Natural killer cell treated with Interleukin-12 subunit alpha and Interleukin-12 subunit beta and Interleukin-15 and Interleukin-18, amount 100 ng/mL, for 72 hours (primary cell): ENCODE measurements around the gene VIM. TPM values are rescaled to one million over a fixed set of nuclear protein-coding genes. Genes with fewer than 3 reads are reported as not detected.
A peak's percentile ranks its signal among the peaks of the same experiment; 100 is the strongest.

Source experiments
- ATAC-seq, 2 donors: fragments of 150-1000 bp; cut with Tn5 transposase in 1 of 2; sonication (Bioruptor Pico), chemical (Tn5 transposase) in 1 of 2; 2 replicates each; pipeline ENCODE4 v1.10.0; 2021
- DNase-seq: peaks from one replicate; pipeline ENCODE4 v3.0.0; 2022; ENCODE audit warnings: low spot score
- H3K27ac Mint-ChIP-seq, 2 donors: 1 replicate in 1 of 2; 2 replicates in 1 of 2; pipeline ENCODE4 v1.8.0; 2022; ENCODE audit warnings: mixed read lengths in 2 of 2, mild to moderate bottlenecking in 1 of 2, moderate library complexity in 1 of 2
- H3K27me3 Mint-ChIP-seq, 2 donors: 1 replicate in 1 of 2; 2 replicates in 1 of 2; pipeline ENCODE4 v1.8.0; 2022; ENCODE audit warnings: mixed read lengths in 2 of 2
- H3K36me3 Mint-ChIP-seq: one replicate; pipeline ENCODE4 v1.8.0; 2022; ENCODE audit warnings: mixed read lengths
- H3K4me1 Mint-ChIP-seq, 2 donors: 1 replicate in 1 of 2; 2 replicates in 1 of 2; pipeline ENCODE4 v1.8.0; 2022; ENCODE audit warnings: low read depth in 2 of 2, mixed read lengths in 2 of 2, mild to moderate bottlenecking in 1 of 2
- H3K4me3 Mint-ChIP-seq: one replicate; pipeline ENCODE4 v1.8.0; 2022; ENCODE audit warnings: mixed read lengths
- H3K9me3 Mint-ChIP-seq: 2 replicates; pipeline ENCODE4 v1.8.0; 2022; ENCODE audit warnings: mixed read lengths
- total RNA-seq, 2 donors: library from RNA; stranded (reverse); gene quantifications; one replicate each; pipeline ENCODE4 v1.2.3, GENCODE V29; 2022

VIM gene
- total RNA-seq, 2 donors from 2014 or later = 587 to 647 TPM

- ATAC-seq = no peak
- Mint-ChIP-seq H3K4me3 (peak overlapping the region; percentile 52), H3K27ac (peak overlapping the region; percentile 98 to 100), H3K27me3 (no peaks in the 10 kb centered on the region), H3K4me1 (peaks cover 35 to 44% of the 10 kb centered on the region in 2 donors), H3K9me3 (no peaks in the 10 kb centered on the region), H3K36me3 (no peaks in the 10 kb centered on the region)
- no peak for DNase-seq
Measured at GRCh38 chr10:17214971-17215781, 12.9 kb upstream of the VIM start.

- Mint-ChIP-seq H3K4me3 (peak overlapping the region; percentile 83), H3K9me3 (no peaks in the 10 kb centered on the region), H3K27ac (peak overlapping the region; percentile 98 to 100), H3K36me3 (no peaks in the 10 kb centered on the region), H3K4me1 (peaks cover 35 to 44% of the 10 kb centered on the region in 2 donors), H3K27me3 (no peaks in the 10 kb centered on the region)
- DNase-seq (no peak), ATAC-seq (no peak)
Measured at GRCh38 chr10:17215782-17216122, 12.3 kb upstream of the VIM start.

- DNase-seq (no peak), ATAC-seq (peak; percentile 98 to 99)
- H3K27me3 Mint-ChIP-seq = no peaks in the 10 kb centered on the region
- H3K36me3 Mint-ChIP-seq = no peaks in the 10 kb centered on the region
- H3K4me1 Mint-ChIP-seq = peaks cover 38 to 44% of the 10 kb centered on the region in 2 donors
- peak overlapping the region; percentile 83 for H3K4me3 Mint-ChIP-seq
- H3K27ac Mint-ChIP-seq = peak overlapping the region; percentile 98 to 100
- no peaks in the 10 kb centered on the region for H3K9me3 Mint-ChIP-seq
Measured at GRCh38 chr10:17216217-17216900, 11.7 kb upstream of the VIM start.

GRCh38 chr10:17216901-17217395 lies 11.1 kb upstream of the VIM start:
- Mint-ChIP-seq H3K36me3 (no peaks in the 10 kb centered on the region), H3K4me1 (peaks cover 38 to 44% of the 10 kb centered on the region in 2 donors), H3K4me3 (peak overlapping the region; percentile 83), H3K27me3 (no peaks in the 10 kb centered on the region), H3K9me3 (no peaks in the 10 kb centered on the region), H3K27ac (peak overlapping the region; percentile 98 to 100)
- DNase-seq = no peak
- peak; percentile 7 to 11 for ATAC-seq

- no peak for DNase-seq
- H3K9me3 Mint-ChIP-seq = no peaks in the 10 kb centered on the region
- H3K36me3 Mint-ChIP-seq = no peaks in the 10 kb centered on the region
- no peaks in the 10 kb centered on the region for H3K27me3 Mint-ChIP-seq
- H3K27ac Mint-ChIP-seq = peak overlapping the region; percentile 98 to 100
- H3K4me3 Mint-ChIP-seq = peak overlapping the region; percentile 70
- H3K4me1 Mint-ChIP-seq = peaks cover 39 to 47% of the 10 kb centered on the region in 2 donors
- ATAC-seq = no peak
Measured at GRCh38 chr10:17217631-17218232, 10.3 kb upstream of the VIM start.

- DNase-seq = no peak
- peaks cover 41 to 42% of the 10 kb centered on the region in 2 donors for H3K4me1 Mint-ChIP-seq
- H3K27me3 Mint-ChIP-seq = no peaks in the 10 kb centered on the region
- H3K9me3 Mint-ChIP-seq = no peaks in the 10 kb centered on the region
- peak overlapping the region; percentile 22 for H3K4me3 Mint-ChIP-seq
- ATAC-seq = no peak
- peak overlapping the region in 1 of 2 donors; percentile 98 for H3K27ac Mint-ChIP-seq
- no peaks in the 10 kb centered on the region for H3K36me3 Mint-ChIP-seq
Measured at GRCh38 chr10:17219024-17219423, 9.0 kb upstream of the VIM start.

GRCh38 chr10:17220652-17221100 lies 7.4 kb upstream of the VIM start:
- Mint-ChIP-seq H3K36me3 (no peaks in the 10 kb centered on the region), H3K9me3 (no peaks in the 10 kb centered on the region), H3K27me3 (no peaks in the 10 kb centered on the region), H3K27ac (no peak overlapping the region), H3K4me3 (no peak overlapping the region), H3K4me1 (peaks cover 38 to 39% of the 10 kb centered on the region in 2 donors)
- ATAC-seq (no peak), DNase-seq (no peak)

- Mint-ChIP-seq H3K9me3 (no peaks in the 10 kb centered on the region), H3K4me1 (peaks cover 40 to 41% of the 10 kb centered on the region in 2 donors), H3K27me3 (no peaks in the 10 kb centered on the region), H3K36me3 (no peaks in the 10 kb centered on the region), H3K4me3 (no peak overlapping the region), H3K27ac (no peak overlapping the region)
- ATAC-seq = no peak
- no peak for DNase-seq
Measured at GRCh38 chr10:17222329-17222728, 5.7 kb upstream of the VIM start.

- no peak for ATAC-seq
- no peaks in the 10 kb centered on the region for H3K27me3 Mint-ChIP-seq
- H3K36me3 Mint-ChIP-seq = peaks cover under 1% of the 10 kb centered on the region
- H3K9me3 Mint-ChIP-seq = no peaks in the 10 kb centered on the region
- no peak overlapping the region for H3K27ac Mint-ChIP-seq
- H3K4me1 Mint-ChIP-seq = peaks cover 47 to 48% of the 10 kb centered on the region in 2 donors
- no peak overlapping the region for H3K4me3 Mint-ChIP-seq
- DNase-seq = no peak
Measured at GRCh38 chr10:17225808-17226207, 2.2 kb upstream of the VIM start.

GRCh38 chr10:17226891-17227303 lies 1.1 kb upstream of the VIM start:
- H3K9me3 Mint-ChIP-seq = no peaks in the 10 kb centered on the region
- no peak for ATAC-seq
- no peak for DNase-seq
- H3K27me3 Mint-ChIP-seq = no peaks in the 10 kb centered on the region
- H3K27ac Mint-ChIP-seq = peak overlapping the region; percentile 92 to 95
- peaks cover 11% of the 10 kb centered on the region for H3K36me3 Mint-ChIP-seq
- H3K4me1 Mint-ChIP-seq = peaks cover 52 to 59% of the 10 kb centered on the region in 2 donors
- peak overlapping the region; percentile 86 for H3K4me3 Mint-ChIP-seq

- ATAC-seq (peak; percentile 10 to 16), DNase-seq (peak; percentile 65)
- peak overlapping the region; percentile 92 to 95 for H3K27ac Mint-ChIP-seq
- H3K4me3 Mint-ChIP-seq = peak overlapping the region; percentile 86
- H3K9me3 Mint-ChIP-seq = no peaks in the 10 kb centered on the region
- no peaks in the 10 kb centered on the region for H3K27me3 Mint-ChIP-seq
- peaks cover 17% of the 10 kb centered on the region for H3K36me3 Mint-ChIP-seq
- peaks cover 53 to 59% of the 10 kb centered on the region in 2 donors for H3K4me1 Mint-ChIP-seq
Measured at GRCh38 chr10:17227367-17228090, 512 bp upstream of the VIM start.

GRCh38 chr10:17229016-17229716 lies 1.1 kb downstream of the VIM start:
- ATAC-seq = peak; percentile 63 to 71
- Mint-ChIP-seq H3K27me3 (no peaks in the 10 kb centered on the region), H3K4me1 (peaks cover 51 to 61% of the 10 kb centered on the region in 2 donors), H3K9me3 (no peaks in the 10 kb centered on the region), H3K4me3 (peak overlapping the region; percentile 86), H3K36me3 (peaks cover 20% of the 10 kb centered on the region), H3K27ac (peak overlapping the region; percentile 92 to 95)
- DNase-seq = peak; percentile 87

GRCh38 chr10:17229717-17229966 lies 1.6 kb downstream of the VIM start:
- H3K9me3 Mint-ChIP-seq = no peaks in the 10 kb centered on the region
- peaks cover 25% of the 10 kb centered on the region for H3K36me3 Mint-ChIP-seq
- H3K27ac Mint-ChIP-seq = peak overlapping the region; percentile 92 to 95
- DNase-seq (no peak), ATAC-seq (no peak)
- H3K4me1 Mint-ChIP-seq = peaks cover 55 to 65% of the 10 kb centered on the region in 2 donors
- H3K27me3 Mint-ChIP-seq = no peaks in the 10 kb centered on the region
- peak overlapping the region; percentile 86 for H3K4me3 Mint-ChIP-seq
